Esophagus mucosa (tissue), 1 donor: ENCODE results near the gene PITPNC1. TPM values are rescaled to one million over a fixed set of nuclear protein-coding genes. Genes with fewer than 3 reads are reported as not detected.

ENCODE experiments used
- ATAC-seq: fragments of 200-7000 bp; cut with Tn5 transposase; one replicate; pipeline ENCODE4 v1.9.1; 2020
- total RNA-seq: library from RNA; stranded (reverse); gene quantifications from one replicate; pipeline ENCODE4 v1.2.4, GENCODE V29; 2023
- donor health status: DM: yes; HTN: yes; CAD: no.

Gene PITPNC1
- total RNA-seq, 1 donor from 2014 or later: 16.0 TPM

- ATAC-seq: peak; percentile 79
These were observed 208.1 kb downstream of the PITPNC1 start for GRCh38 chr17:67585077-67585602.

GRCh38 chr17:67588326-67588725 is 211.2 kb downstream of the PITPNC1 start:
- ATAC-seq: no peak

DNA sequence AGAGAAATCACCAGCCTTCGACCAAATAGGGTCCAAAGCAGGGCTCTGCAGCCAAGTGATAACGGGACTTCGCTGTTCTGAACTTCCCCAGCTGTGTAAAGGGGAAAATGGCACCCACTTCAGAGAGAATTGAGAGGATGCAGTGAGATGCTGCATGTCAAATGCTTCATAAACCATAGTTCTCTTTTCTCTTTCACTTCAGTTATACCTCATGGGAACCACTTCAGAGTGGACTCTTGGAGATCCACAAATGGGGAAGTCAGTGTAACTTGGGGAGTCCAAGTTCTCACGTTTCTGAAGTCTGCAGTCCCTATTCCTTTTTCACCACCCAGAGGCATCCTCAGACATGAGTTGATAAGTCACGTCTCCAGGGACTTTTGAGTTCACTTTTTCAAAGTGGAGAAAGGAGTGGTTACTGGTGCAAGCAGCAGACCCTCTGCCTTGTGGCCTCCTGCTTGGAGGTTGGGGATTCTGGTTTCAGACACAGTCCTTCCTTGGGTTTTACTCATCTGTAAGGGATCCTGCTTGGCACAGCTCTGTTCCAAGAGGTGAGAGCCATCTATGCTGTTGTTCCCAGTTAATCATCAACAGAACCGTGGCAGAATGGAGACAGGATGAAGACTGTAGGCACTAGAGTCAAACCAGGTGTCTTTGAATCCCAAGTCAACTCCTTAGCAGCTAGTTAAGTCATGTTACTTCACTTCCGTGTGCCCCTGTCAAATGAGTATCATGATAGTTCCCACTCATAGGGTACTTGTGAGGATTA is 217.2 kb downstream of the PITPNC1 start:
- no peak for ATAC-seq

DNA sequence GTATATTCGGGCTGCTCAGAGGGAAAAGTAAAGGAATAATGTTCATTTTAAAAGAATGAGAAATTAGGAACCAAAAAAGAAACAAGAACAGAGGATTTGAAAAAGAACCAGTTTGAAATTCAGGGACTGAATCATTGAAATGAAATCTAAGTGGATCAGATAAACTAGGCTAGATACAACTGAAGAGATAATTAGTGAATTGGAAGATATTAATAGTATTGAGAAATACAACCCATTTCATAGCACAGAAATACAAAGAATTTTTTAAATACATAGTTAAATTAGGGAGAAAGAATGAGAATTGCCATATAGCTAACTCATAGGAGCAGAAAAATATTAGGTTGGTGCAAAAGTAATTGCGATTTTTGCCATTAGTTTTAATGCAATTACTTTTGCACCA is 223.3 kb downstream of the PITPNC1 start:
- no peak for ATAC-seq

GRCh38 chr17:67601897-67602296 is 224.8 kb downstream of the PITPNC1 start:
- ATAC-seq: no peak

- no peak for ATAC-seq
These were observed 225.4 kb downstream of the PITPNC1 start for GRCh38 chr17:67602444-67602843.

DNA sequence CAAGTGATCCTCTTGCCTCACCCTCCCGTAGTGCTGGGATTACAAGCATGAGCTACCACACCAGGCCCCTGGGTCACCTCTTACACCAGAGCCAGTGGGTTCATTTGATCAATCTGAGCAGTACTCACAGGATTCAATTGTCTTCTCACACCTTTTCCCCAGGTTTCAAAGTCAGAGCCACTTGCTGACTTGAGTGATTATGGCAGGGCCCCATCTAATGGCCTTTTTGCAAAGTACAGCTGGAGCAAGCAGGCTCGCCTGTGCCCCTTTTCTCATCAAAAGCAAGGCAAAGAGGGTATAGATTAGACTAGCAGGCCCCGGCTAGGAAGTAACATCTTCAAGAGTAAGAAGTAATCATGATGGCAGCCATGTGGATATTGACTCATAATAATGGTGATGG is 225.9 kb downstream of the PITPNC1 start:
- peak; percentile 57 for ATAC-seq

- ATAC-seq: no peak
These were observed 228.3 kb downstream of the PITPNC1 start for GRCh38 chr17:67605256-67605912.

DNA sequence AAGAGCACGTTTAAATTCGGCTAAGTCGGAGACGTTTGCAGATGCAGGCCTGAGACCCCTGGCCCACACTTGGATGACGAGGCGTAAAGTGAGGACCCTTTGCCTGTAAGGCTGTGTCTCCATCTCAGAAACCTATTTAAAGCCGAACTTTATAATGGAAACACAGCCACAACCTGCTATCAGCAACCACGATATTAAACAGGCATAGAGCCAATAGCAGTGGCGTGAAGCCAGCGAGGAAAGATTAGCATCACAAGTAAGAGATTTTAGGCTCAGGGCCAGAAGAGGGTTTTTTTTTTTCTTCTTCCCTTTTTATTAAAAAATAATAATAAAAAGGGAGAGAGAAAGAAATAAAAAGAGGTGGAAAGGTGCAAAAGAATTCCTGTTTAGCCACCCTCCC is 229.4 kb downstream of the PITPNC1 start:
- ATAC-seq: no peak

- ATAC-seq: no peak
These were observed 230.0 kb downstream of the PITPNC1 start for GRCh38 chr17:67606896-67607604.

DNA sequence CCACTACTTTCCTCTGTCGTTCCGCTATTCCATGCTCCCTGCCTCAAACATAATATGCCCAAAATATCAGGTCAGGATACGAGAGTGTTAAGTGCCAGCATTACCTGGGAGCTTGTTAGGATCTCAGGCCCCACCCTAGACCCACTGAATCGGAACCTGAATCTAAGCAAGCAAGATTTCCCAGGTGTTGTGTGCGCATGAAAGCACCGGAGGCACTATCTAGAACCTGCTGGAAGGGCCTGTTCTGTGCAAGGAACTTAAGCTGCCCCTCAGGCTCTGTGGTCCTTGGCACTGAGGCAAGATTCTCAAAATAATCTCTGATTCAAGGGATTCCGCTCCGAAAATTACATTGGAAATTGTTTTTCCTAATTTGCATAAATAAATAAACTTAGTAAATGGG is 233.0 kb downstream of the PITPNC1 start:
- peak; percentile 49 for ATAC-seq

DNA sequence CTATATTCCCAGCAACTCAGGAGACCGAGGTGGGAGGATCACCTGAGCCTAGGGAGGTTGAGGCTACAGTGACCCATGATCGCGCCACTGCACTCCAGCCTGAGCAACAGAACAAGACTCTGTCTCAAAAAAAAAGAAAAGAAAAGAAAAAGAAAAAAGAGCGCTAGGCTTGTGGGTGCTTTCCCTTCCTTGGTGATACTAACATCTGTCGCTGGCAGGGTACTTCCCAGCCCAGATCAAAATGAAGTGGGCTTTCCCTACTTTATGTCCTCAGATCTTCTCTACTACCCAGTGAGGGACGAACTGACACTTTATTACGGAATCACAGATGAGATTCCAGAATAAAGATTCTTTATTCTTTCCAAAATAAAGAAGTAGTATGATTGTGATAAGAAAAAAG is 236.9 kb downstream of the PITPNC1 start:
- no peak for ATAC-seq

- peak; percentile 66 for ATAC-seq
These were observed 238.0 kb downstream of the PITPNC1 start for GRCh38 chr17:67615011-67615561.

DNA sequence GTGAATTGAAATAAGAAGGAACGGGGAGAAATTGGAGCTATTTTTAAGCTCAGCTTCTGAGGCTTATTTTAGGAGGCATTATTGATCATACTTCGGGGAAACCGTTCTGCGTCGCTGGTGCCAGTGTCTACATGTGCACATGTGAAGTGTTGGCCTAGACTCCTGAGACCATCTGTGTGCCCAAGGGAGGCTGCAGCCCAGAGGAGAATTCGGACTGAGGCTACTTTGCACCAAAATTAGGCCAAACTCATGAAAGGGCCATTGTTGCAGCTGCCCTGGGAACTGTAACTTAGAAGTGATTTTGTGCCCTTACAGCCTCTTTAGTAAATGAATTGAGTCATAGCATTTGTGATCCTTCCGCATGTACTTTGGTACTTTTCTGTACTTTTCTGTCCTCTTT is 238.7 kb downstream of the PITPNC1 start:
- no peak for ATAC-seq

- no peak for ATAC-seq
These were observed 240.3 kb downstream of the PITPNC1 start for GRCh38 chr17:67617304-67617899.

- no peak for ATAC-seq
These were observed 242.5 kb downstream of the PITPNC1 start for GRCh38 chr17:67619555-67619954.

GRCh38 chr17:67620088-67620487 is 243.0 kb downstream of the PITPNC1 start:
- ATAC-seq: no peak

DNA sequence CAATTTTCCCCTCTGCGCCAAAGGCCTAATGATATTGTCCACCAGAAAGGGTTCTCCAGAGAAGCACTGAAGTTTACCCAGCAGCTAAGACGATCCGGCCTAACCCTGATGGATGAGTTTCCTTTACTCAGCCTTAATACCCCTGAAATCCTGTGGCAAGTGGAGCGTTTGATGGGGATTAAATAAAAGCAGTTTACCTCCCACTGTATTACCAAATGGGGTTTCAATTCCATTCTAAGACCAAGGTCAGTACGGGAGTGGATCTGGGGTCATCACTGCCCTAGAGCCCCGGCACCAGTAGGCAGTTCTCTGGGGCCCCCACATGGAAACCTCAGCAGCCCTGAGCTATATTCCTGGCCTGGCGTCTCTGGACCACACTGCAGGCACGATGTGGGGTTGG is 243.6 kb downstream of the PITPNC1 start:
- ATAC-seq: no peak

- no peak for ATAC-seq
These were observed 246.7 kb downstream of the PITPNC1 start for GRCh38 chr17:67623767-67624166.

- no peak for ATAC-seq
These were observed 248.0 kb downstream of the PITPNC1 start for GRCh38 chr17:67624886-67625656.

DNA sequence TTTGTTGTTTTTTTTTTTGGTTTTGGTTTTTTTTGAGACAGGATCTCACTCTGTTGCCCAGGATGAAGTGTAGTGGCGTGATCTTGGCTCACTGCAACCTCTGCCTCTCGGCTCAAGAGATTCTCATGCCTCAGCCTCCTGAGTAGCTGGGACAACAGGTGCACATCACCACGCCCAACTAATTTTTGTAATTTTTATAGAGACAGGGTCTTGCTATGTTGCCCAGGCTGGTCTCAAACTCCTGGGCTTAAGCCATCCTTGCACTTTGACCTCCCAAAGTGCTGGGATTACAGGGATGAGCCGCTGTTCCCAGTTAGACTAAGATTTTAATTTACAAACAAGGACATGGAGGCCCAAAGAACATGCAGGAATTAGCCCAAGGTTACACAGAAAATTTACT is 248.9 kb downstream of the PITPNC1 start:
- ATAC-seq: no peak

- peak; percentile 28 for ATAC-seq
These were observed 251.5 kb downstream of the PITPNC1 start for GRCh38 chr17:67628580-67629013.
